ENCODE results near the gene MYF6.

DNA sequence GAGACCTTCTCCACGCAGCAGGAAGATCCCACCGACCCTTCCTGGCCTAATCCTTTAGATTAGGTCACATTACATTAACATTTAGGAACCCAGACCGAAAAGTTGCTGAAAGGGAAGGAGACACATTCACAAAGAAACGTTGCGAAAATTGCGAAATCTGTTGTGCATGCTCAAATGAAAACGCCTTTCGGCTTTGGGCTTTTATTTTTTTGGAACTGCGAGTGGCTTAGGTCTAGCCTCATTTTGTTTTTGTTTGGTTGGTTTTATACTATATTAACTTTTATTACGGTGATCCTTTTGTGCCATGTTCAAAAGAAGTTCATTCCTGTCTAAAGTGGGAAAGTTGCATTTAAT, 1.5 kb downstream of the MYF6 start:
- TF ChIP-seq, protein P1, sequence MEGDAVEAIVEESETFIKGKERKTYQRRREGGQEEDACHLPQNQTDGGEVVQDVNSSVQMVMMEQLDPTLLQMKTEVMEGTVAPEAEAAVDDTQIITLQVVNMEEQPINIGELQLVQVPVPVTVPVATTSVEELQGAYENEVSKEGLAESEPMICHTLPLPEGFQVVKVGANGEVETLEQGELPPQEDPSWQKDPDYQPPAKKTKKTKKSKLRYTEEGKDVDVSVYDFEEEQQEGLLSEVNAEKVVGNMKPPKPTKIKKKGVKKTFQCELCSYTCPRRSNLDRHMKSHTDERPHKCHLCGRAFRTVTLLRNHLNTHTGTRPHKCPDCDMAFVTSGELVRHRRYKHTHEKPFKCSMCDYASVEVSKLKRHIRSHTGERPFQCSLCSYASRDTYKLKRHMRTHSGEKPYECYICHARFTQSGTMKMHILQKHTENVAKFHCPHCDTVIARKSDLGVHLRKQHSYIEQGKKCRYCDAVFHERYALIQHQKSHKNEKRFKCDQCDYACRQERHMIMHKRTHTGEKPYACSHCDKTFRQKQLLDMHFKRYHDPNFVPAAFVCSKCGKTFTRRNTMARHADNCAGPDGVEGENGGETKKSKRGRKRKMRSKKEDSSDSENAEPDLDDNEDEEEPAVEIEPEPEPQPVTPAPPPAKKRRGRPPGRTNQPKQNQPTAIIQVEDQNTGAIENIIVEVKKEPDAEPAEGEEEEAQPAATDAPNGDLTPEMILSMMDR (IDR thresholded peaks at IDR 0.05; ENCODE audit: insufficient read depth, low read depth, low read length) = no peak
- TF ChIP-seq EZH2 (IDR thresholded peaks at IDR 0.05; ENCODE audit: insufficient read depth, low read length) = no peak

Data from astrocyte (in vitro differentiated cells and primary cell).